K562 (cell line): Measurements from ENCODE around the gene SLC4A9. TPM values are rescaled to one million over a fixed set of nuclear protein-coding genes. Genes with fewer than 3 reads are reported as not detected.

Experiments
- CXXC5 ChIP-seq: fragments of 250-450 bp; sonication (Bioruptor Pico); IDR thresholded peaks from 2 replicates; pipeline ENCODE4 v1.8.0; 2022; ENCODE audit warnings: inconsistent platforms, mild to moderate bottlenecking, moderate library complexity
- DEAF1 ChIP-seq: fragments of 450-650 bp; formaldehyde crosslinking; IDR thresholded peaks from 2 replicates; pipeline ENCODE4 v1.4.0; 2020; ENCODE audit warnings: mild to moderate bottlenecking, moderate library complexity
- ESRRA ChIP-seq: fragments of 450-650 bp; IDR thresholded peaks from 2 replicates; pipeline ENCODE4 v1.6.1; 2014; ENCODE audit warnings: low read depth, mild to moderate bottlenecking, moderate library complexity, borderline replicate concordance
- HMGN3 ChIP-seq: IDR thresholded peaks from 2 replicates; pipeline ENCODE4 v1.6.1; 2011; ENCODE audit warnings: borderline replicate concordance, low read depth, mild to moderate bottlenecking, mixed read lengths, low read length; ENCODE audit not compliant: insufficient read length; ENCODE audit errors: extremely low read depth
- IFI16 ChIP-seq: fragments of 250-450 bp; sonication (Bioruptor Pico); IDR thresholded peaks from 2 replicates; pipeline ENCODE4 v2.1.2; 2022; ENCODE audit warnings: mild to moderate bottlenecking, inconsistent platforms
- KDM4B ChIP-seq, 2 experiments: fragments of 450-650 bp in 1 of 2; sonication (generic) in 1 of 2; IDR thresholded peaks; 2 replicates each; pipeline ENCODE4 v1.6.1; 2016 to 2017; ENCODE audit warnings: borderline replicate concordance in 2 of 2, antibody characterized with exemption in 1 of 2, low read depth in 1 of 2, mild to moderate bottlenecking in 1 of 2
- NEUROD1 ChIP-seq: fragments of 150-350 bp; IDR thresholded peaks from 2 replicates; pipeline ENCODE4 v1.6.1; 2014; ENCODE audit warnings: borderline replicate concordance, low read length, low read depth; ENCODE audit not compliant: partially characterized antibody
- NR2F6 ChIP-seq: fragments of 450-650 bp; formaldehyde crosslinking; IDR thresholded peaks from 2 replicates; pipeline ENCODE4 v1.4.0; 2020; ENCODE audit warnings: mild to moderate bottlenecking
- RBM15 ChIP-seq: fragments of 200-400 bp; formaldehyde crosslinking; IDR thresholded peaks from 2 replicates; pipeline ENCODE4 v1.6.1; 2018; ENCODE audit warnings: mild to moderate bottlenecking, low read length, moderate library complexity; ENCODE audit not compliant: insufficient read depth
- REST ChIP-seq, 2 experiments: fragments of 450-650 bp; formaldehyde crosslinking in 1 of 2; IDR thresholded peaks; 2 replicates each; pipeline versions ENCODE4 v1.4.0 to v1.6.1; 2014 to 2020; ENCODE audit warnings: mild to moderate bottlenecking in 2 of 2, borderline replicate concordance in 1 of 2, low read depth in 1 of 2
- STAG1 ChIP-seq: sonication (generic); formaldehyde crosslinking; IDR thresholded peaks from 2 replicates; pipeline ENCODE4 v1.5.0; 2020; ENCODE audit warnings: missing genetic modification reagents, borderline replicate concordance
- XRCC3 ChIP-seq: fragments of 450-650 bp; IDR thresholded peaks from 2 replicates; pipeline ENCODE4 v1.6.1; 2017; ENCODE audit warnings: mild to moderate bottlenecking, moderate library complexity
- ZBTB43 ChIP-seq: sonication (generic); formaldehyde crosslinking; IDR thresholded peaks from 2 replicates; pipeline ENCODE4 v1.8.0; 2023; ENCODE audit warnings: mild to moderate bottlenecking, missing genetic modification reagents
- ZNF174 ChIP-seq: fragments of 250-450 bp; sonication (Bioruptor Pico); IDR thresholded peaks from 2 replicates; pipeline ENCODE4 v1.4.0; 2020; ENCODE audit warnings: mild to moderate bottlenecking
- ZNF668 ChIP-seq: fragments of 250-450 bp; sonication (Bioruptor Pico); IDR thresholded peaks from 2 replicates; pipeline ENCODE4 v1.8.0; 2022; ENCODE audit warnings: mild to moderate bottlenecking, inconsistent platforms
- polyA plus RNA-seq, 8 experiments: library from polyadenylated mRNA; depleted of rRNA in 4 of 8; stranded (reverse) in 5 of 8; unstranded in 3 of 8; fragments of >200 nt; fragmentation: Nextera tagmentation in 2 of 8; fragmentation: Illumina TruSeq in 1 of 8; extraction: Ambion mirVana in 2 of 8; extraction: Trizol in 1 of 8; gene quantifications; 2 replicates each; pipeline versions ENCODE4 v1.2.1 to v1.2.3, GENCODE V29; 2011 to 2014; ENCODE audit warnings: inconsistent platforms in 1 of 8, missing spikeins in 1 of 8
- total RNA-seq, 7 experiments: library from RNA; depleted of rRNA in 6 of 7; stranded (reverse); fragments of >200 nt in 6 of 7; fragmentation: Illumina TruSeq in 2 of 7; extraction: Trizol in 2 of 7; gene quantifications; 2 replicates each; pipeline versions ENCODE4 v1.2.1 to v1.2.3, GENCODE V29; 2011 to 2021; ENCODE audit warnings: low replicate concordance in 1 of 7

The SLC4A9 gene
- total and polyA plus RNA-seq, 9 of the 15 experiments (the other 6 are each of a cell fraction or from before 2014, with no cell fraction given), result 0.05 to 0.13 TPM; not detected in 7

- TF ChIP-seq ZBTB43 (no peak), HMGN3 (peak; percentile 42), IFI16 (CRISPR knock-in tag) (0 out of 2 replicates have a peak, but pooled peaks have one; percentile 71), CXXC5 (CRISPR knock-in tag) (peak; percentile 95), DEAF1 (CRISPR knock-in tag) (no peak), RBM15 (no peak), ZNF668 (CRISPR knock-in tag) (no peak), REST (IDR thresholded peaks at IDR 0.05; ENCODE audit: borderline replicate concordance) (peak; percentile 50), REST (CRISPR knock-in tag; IDR thresholded peaks at IDR 0.05; ENCODE audit: low read depth) (peak; percentile 71; the same call in 1 of the 2 replicates), ESRRA (peak; percentile 69), NEUROD1 (peak; percentile 99), XRCC3 (no peak), ZNF174 (CRISPR knock-in tag) (no peak), NR2F6 (CRISPR knock-in tag) (0 out of 2 replicates have a peak, but pooled peaks have one; percentile 43), KDM4B (IDR thresholded peaks at IDR 0.05; ENCODE audit: borderline replicate concordance in 2 of 2, low read depth in 1 of 2) (peak in 1 of 2 experiments; percentile 4; a peak in 1 of 4 replicates), STAG1 (no peak)
Measured at GRCh38 chr5:140401362-140402257, 41.6 kb downstream of the SLC4A9 start, which contains the start of gene ANKHD1 (continued).
